SK-N-SH treated with all-trans-retinoic acid at 6 μM for 48 hours (cell line): Measurements from ENCODE around the gene SPOCK2.

ENCODE experiments used
- ARNTL ChIP-seq: fragments of 450-650 bp; formaldehyde crosslinking; IDR thresholded peaks from 2 replicates; pipeline ENCODE4 v1.5.0; 2020; ENCODE audit warnings: low read depth, mild to moderate bottlenecking, moderate library complexity, borderline replicate concordance
- CSRNP3 ChIP-seq: fragments of 250-450 bp; sonication (Bioruptor Pico); IDR thresholded peaks from 2 replicates; pipeline ENCODE4 v1.5.1; 2021; ENCODE audit warnings: mild to moderate bottlenecking, moderate library complexity
- TOX ChIP-seq: fragments of 250-450 bp; sonication (Bioruptor Pico); IDR thresholded peaks from 2 replicates; pipeline ENCODE4 v1.8.0; 2021; ENCODE audit warnings: mild to moderate bottlenecking, moderate library complexity, borderline replicate concordance
- TSHZ2 ChIP-seq: fragments of 250-450 bp; sonication (Bioruptor Pico); IDR thresholded peaks from 2 replicates; pipeline ENCODE4 v1.5.0; 2020; ENCODE audit warnings: mild to moderate bottlenecking, moderate library complexity

GRCh38 chr10:72106154-72106849 lies 18.0 kb upstream of the SPOCK2 start:
- TF ChIP-seq TSHZ2 (no peak), ARNTL (CRISPR knock-in tag) (no peak), CSRNP3 (CRISPR knock-in tag) (no peak), TOX (CRISPR knock-in tag) (no peak)
